ENCODE results near the gene INPPL1.

The INPPL1 gene

GRCh38 chr11:72254299-72254993, 29.9 kb downstream of the INPPL1 start:
- Histone ChIP-seq H3K4me3 (IDR thresholded peaks at IDR 0.05; ENCODE audit: insufficient read depth, low read depth, low read length) (no peak overlapping the region), H3K79me2 (ENCODE audit: insufficient read depth, low read depth) (no peaks in the 10 kb centered on the region), H3K9ac (no peak overlapping the region), H4K20me1 (ENCODE audit: insufficient read depth) (no peaks in the 10 kb centered on the region), H3K27ac (no peak overlapping the region; the same call in 1 of the 2 replicates), H3K27me3 (ENCODE audit: insufficient read depth, low read depth) (no peaks in the 10 kb centered on the region), H3K4me1 (ENCODE audit: low read depth, poor library complexity, severe bottlenecking) (peaks cover 15% of the 10 kb centered on the region), H3K36me3 (ENCODE audit: insufficient read depth) (no peaks in the 10 kb centered on the region), H2AFZ (ENCODE audit: low read depth) (no peak overlapping the region), H3K4me2 (peak overlapping the region; percentile 23; the same call in 1 of the 2 replicates)
- no peak for TF ChIP-seq CTCF (conservative IDR thresholded peaks at IDR 0.05; ENCODE audit: low read depth, low read length)

- no peak for TF ChIP-seq CTCF (conservative IDR thresholded peaks at IDR 0.05; ENCODE audit: low read depth, low read length)
- H3K4me2 ChIP-seq, result no peak overlapping the region
- H3K27ac ChIP-seq, result no peak overlapping the region
- H2AFZ ChIP-seq (ENCODE audit: low read depth), result no peak overlapping the region
- no peaks in the 10 kb centered on the region for H4K20me1 ChIP-seq (ENCODE audit: insufficient read depth)
- H3K79me2 ChIP-seq (ENCODE audit: insufficient read depth, low read depth), result no peaks in the 10 kb centered on the region
- H3K9ac ChIP-seq, result no peak overlapping the region
- H3K27me3 ChIP-seq (ENCODE audit: insufficient read depth, low read depth), result no peaks in the 10 kb centered on the region
- H3K4me3 ChIP-seq (IDR thresholded peaks at IDR 0.05; ENCODE audit: insufficient read depth, low read depth, low read length), result no peak overlapping the region
- H3K36me3 ChIP-seq (ENCODE audit: insufficient read depth), result no peaks in the 10 kb centered on the region
- H3K4me1 ChIP-seq (ENCODE audit: low read depth, poor library complexity, severe bottlenecking), result peaks cover 15% of the 10 kb centered on the region
Measured at GRCh38 chr11:72257570-72257969, 33.0 kb downstream of the INPPL1 start.

GRCh38 chr11:72259490-72259889, 34.9 kb downstream of the INPPL1 start:
- no peak overlapping the region for H3K4me2 ChIP-seq
- H2AFZ ChIP-seq (ENCODE audit: low read depth), result no peak overlapping the region
- H3K4me3 ChIP-seq (IDR thresholded peaks at IDR 0.05; ENCODE audit: insufficient read depth, low read depth, low read length), result no peak overlapping the region
- no peaks in the 10 kb centered on the region for H4K20me1 ChIP-seq (ENCODE audit: insufficient read depth)
- no peaks in the 10 kb centered on the region for H3K79me2 ChIP-seq (ENCODE audit: insufficient read depth, low read depth)
- H3K36me3 ChIP-seq (ENCODE audit: insufficient read depth), result no peaks in the 10 kb centered on the region
- H3K4me1 ChIP-seq (ENCODE audit: low read depth, poor library complexity, severe bottlenecking), result peaks cover 14% of the 10 kb centered on the region
- no peak overlapping the region for H3K9ac ChIP-seq
- TF ChIP-seq CTCF (conservative IDR thresholded peaks at IDR 0.05; ENCODE audit: low read depth, low read length), result no peak
- H3K27me3 ChIP-seq (ENCODE audit: insufficient read depth, low read depth), result no peaks in the 10 kb centered on the region
- H3K27ac ChIP-seq, result no peak overlapping the region

GRCh38 chr11:72260574-72260973, 36.0 kb downstream of the INPPL1 start:
- Histone ChIP-seq H3K4me1 (ENCODE audit: low read depth, poor library complexity, severe bottlenecking) (peaks cover 3% of the 10 kb centered on the region), H3K4me3 (IDR thresholded peaks at IDR 0.05; ENCODE audit: insufficient read depth, low read depth, low read length) (no peak overlapping the region), H4K20me1 (ENCODE audit: insufficient read depth) (no peaks in the 10 kb centered on the region), H3K79me2 (ENCODE audit: insufficient read depth, low read depth) (no peaks in the 10 kb centered on the region), H3K4me2 (no peak overlapping the region), H3K9ac (no peak overlapping the region), H3K36me3 (ENCODE audit: insufficient read depth) (no peaks in the 10 kb centered on the region), H2AFZ (ENCODE audit: low read depth) (no peak overlapping the region), H3K27me3 (ENCODE audit: insufficient read depth, low read depth) (no peaks in the 10 kb centered on the region), H3K27ac (no peak overlapping the region)
- no peak for TF ChIP-seq CTCF (conservative IDR thresholded peaks at IDR 0.05; ENCODE audit: low read depth, low read length)
